Upper lobe of left lung (tissue), 6 donors: ENCODE data around the gene PAM. TPM values are rescaled to one million over a fixed set of nuclear protein-coding genes. Genes with fewer than 3 reads are reported as not detected.

Source experiments
- ATAC-seq, 2 donors: fragments of 200-7000 bp; cut with Tn5 transposase; one replicate each; pipeline ENCODE4 v1.9.1; 2022; ENCODE audit warnings: mild to moderate bottlenecking in 2 of 2, moderate library complexity in 2 of 2; ENCODE audit not compliant: low FRiP score in 2 of 2
- DNase-seq, 2 donors: peaks; one replicate each; pipeline ENCODE4 v3.0.0-alpha.2; 2019 to 2020
- H3K27ac ChIP-seq, 4 donors: fragments of 200-600 bp; sonication (generic); one replicate each; pipeline ENCODE4 v1.5.1; 2016 to 2019
- H3K27me3 ChIP-seq, 4 donors: fragments of 200-600 bp; sonication (generic); one replicate each; pipeline ENCODE4 v1.5.1; 2017 to 2019
- H3K36me3 ChIP-seq, 4 donors: fragments of 200-600 bp; sonication (generic); one replicate each; pipeline ENCODE4 v1.5.1; 2016 to 2019
- H3K4me1 ChIP-seq, 4 donors: fragments of 200-600 bp; sonication (generic); one replicate each; pipeline ENCODE4 v1.5.1; 2018 to 2019
- H3K4me3 ChIP-seq, 4 donors: fragments of 200-600 bp; sonication (generic); one replicate each; pipeline ENCODE4 v1.5.1; 2017 to 2019; ENCODE audit warnings: mild to moderate bottlenecking in 2 of 4, moderate library complexity in 1 of 4
- H3K9me3 ChIP-seq, 4 donors: fragments of 200-600 bp; sonication (generic); one replicate each; pipeline ENCODE4 v1.5.1; 2018 to 2019
- EP300 ChIP-seq, 4 donors: sonication (generic); formaldehyde crosslinking; IDR thresholded peaks; one replicate each; pipeline ENCODE4 v1.5.1; 2017; ENCODE audit warnings: antibody characterized with exemption in 4 of 4, control low read depth in 2 of 4
- POLR2A ChIP-seq, 4 donors: fragments of 450-650 bp; IDR thresholded peaks; one replicate each; pipeline ENCODE4 v1.5.1; 2016 to 2017; ENCODE audit warnings: antibody characterized with exemption in 4 of 4, mild to moderate bottlenecking in 2 of 4
- POLR2AphosphoS5 ChIP-seq, 2 donors: sonication (generic); formaldehyde crosslinking; IDR thresholded peaks; one replicate each; pipeline ENCODE4 v1.5.1; 2017; ENCODE audit warnings: antibody characterized with exemption in 2 of 2
- WGBS, 2 donors: methylation state at CpG; one replicate each; pipeline ENCODE4 v1.1.5; 2017 to 2018; 5-methylcytosine and 5-hydroxymethylcytosine counted together
- total RNA-seq, 6 donors: library from RNA; depleted of rRNA in 4 of 6; stranded (reverse); fragments of >200 nt in 4 of 6; gene quantifications; one replicate each; pipeline versions ENCODE4 v1.1.0 to v1.2.1, GENCODE V29; 2016 to 2021
- TF ChIP-seq, protein P1 (sequence below), 6 experiments: fragments of 450-650 bp in 4 of 6; fragments of 200-600 bp in 2 of 6; sonication (generic) in 2 of 6; IDR thresholded peaks; one replicate each; pipeline ENCODE4 v1.5.1; 2016 to 2019; ENCODE audit warnings: antibody characterized with exemption in 6 of 6
- donor health status: DM: no; HTN: no; CAD: no; lungs with moderate emphysema.
- donor health status: DM: no; HTN: yes; CAD: no; lungs with severe emphysema.

Gene PAM
- total RNA-seq, 6 donors from 2014 or later = 91.1 to 428 (median 212) TPM

DNA sequence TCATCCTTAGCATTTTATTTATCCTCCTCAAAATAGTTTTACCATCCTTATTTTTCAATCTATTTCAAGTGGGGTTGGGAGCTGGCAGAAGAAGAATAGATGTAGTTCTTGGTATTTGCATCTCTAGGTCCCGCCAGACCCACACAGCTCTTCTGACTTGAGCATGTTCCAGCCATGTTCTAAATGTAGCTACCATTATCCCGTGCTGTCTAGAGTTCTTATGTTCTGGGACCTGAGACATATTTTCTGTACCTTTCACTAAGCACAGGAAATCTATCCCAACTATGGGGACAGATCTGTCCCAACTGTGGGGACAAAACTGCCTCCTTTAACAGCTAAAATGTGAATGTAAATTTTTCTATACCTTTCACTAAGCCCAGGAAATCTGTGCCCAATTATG lies 32.0 kb downstream of the PAM start:
- no peak for DNase-seq
- H3K27ac ChIP-seq = no peak overlapping the region
- no peak for ATAC-seq
- no peaks in the 10 kb centered on the region for H3K9me3 ChIP-seq
- H3K4me1 ChIP-seq = peaks cover 7 to 11% (median 8%) of the 10 kb centered on the region in 4 donors
- H3K4me3 ChIP-seq = no peak overlapping the region
- no peaks in the 10 kb centered on the region for H3K27me3 ChIP-seq
- TF ChIP-seq EP300 (IDR thresholded peaks at IDR 0.05) = no peak
- no peak for TF ChIP-seq POLR2A (IDR thresholded peaks at IDR 0.05)
- TF ChIP-seq POLR2AphosphoS5 (IDR thresholded peaks at IDR 0.05) = no peak
- TF ChIP-seq, protein P1, sequence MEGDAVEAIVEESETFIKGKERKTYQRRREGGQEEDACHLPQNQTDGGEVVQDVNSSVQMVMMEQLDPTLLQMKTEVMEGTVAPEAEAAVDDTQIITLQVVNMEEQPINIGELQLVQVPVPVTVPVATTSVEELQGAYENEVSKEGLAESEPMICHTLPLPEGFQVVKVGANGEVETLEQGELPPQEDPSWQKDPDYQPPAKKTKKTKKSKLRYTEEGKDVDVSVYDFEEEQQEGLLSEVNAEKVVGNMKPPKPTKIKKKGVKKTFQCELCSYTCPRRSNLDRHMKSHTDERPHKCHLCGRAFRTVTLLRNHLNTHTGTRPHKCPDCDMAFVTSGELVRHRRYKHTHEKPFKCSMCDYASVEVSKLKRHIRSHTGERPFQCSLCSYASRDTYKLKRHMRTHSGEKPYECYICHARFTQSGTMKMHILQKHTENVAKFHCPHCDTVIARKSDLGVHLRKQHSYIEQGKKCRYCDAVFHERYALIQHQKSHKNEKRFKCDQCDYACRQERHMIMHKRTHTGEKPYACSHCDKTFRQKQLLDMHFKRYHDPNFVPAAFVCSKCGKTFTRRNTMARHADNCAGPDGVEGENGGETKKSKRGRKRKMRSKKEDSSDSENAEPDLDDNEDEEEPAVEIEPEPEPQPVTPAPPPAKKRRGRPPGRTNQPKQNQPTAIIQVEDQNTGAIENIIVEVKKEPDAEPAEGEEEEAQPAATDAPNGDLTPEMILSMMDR (IDR thresholded peaks at IDR 0.05) = no peak
- no peaks in the 10 kb centered on the region for H3K36me3 ChIP-seq
- 93 to 97% methylated on average over 2 of the region's 2 CpGs for WGBS, 2 donors

- TF ChIP-seq EP300 (IDR thresholded peaks at IDR 0.05) = no peak
- TF ChIP-seq POLR2A (IDR thresholded peaks at IDR 0.05) = no peak
- TF ChIP-seq, protein P1 (IDR thresholded peaks at IDR 0.05) = no peak
- TF ChIP-seq POLR2AphosphoS5 (IDR thresholded peaks at IDR 0.05) = no peak
- no peak for ATAC-seq
Measured at GRCh38 chr5:102788788-102789187, 33.7 kb downstream of the PAM start.

GRCh38 chr5:102789469-102789868 lies 34.4 kb downstream of the PAM start:
- Histone ChIP-seq H3K36me3 (no peaks in the 10 kb centered on the region), H3K27ac (no peak overlapping the region), H3K27me3 (no peaks in the 10 kb centered on the region), H3K9me3 (no peaks in the 10 kb centered on the region), H3K4me1 (peaks cover 0 to 6% (median 2%) of the 10 kb centered on the region in 4 donors), H3K4me3 (no peak overlapping the region)
- TF ChIP-seq POLR2A (IDR thresholded peaks at IDR 0.05) = no peak
- no peak for TF ChIP-seq POLR2AphosphoS5 (IDR thresholded peaks at IDR 0.05)
- TF ChIP-seq EP300 (IDR thresholded peaks at IDR 0.05) = no peak
- TF ChIP-seq, protein P1 (IDR thresholded peaks at IDR 0.05) = no peak
- 92 to 94% methylated on average over 4 of the region's 4 CpGs for WGBS, 2 donors
- DNase-seq (no peak), ATAC-seq (no peak)

More at GRCh38 chr5:102788788-102789187, 33.7 kb downstream of the PAM start:
- DNase-seq = no peak
- 94 to 100% methylated on average over 2 of the region's 2 CpGs for WGBS, 2 donors
- no peak overlapping the region for H3K4me3 ChIP-seq
- no peaks in the 10 kb centered on the region for H3K27me3 ChIP-seq
- H3K4me1 ChIP-seq = peaks cover 0 to 6% (median 2%) of the 10 kb centered on the region in 4 donors
- H3K36me3 ChIP-seq = no peaks in the 10 kb centered on the region
- H3K27ac ChIP-seq = no peak overlapping the region
- H3K9me3 ChIP-seq = no peaks in the 10 kb centered on the region

- no peak overlapping the region for H3K4me3 ChIP-seq
- TF ChIP-seq EP300 (IDR thresholded peaks at IDR 0.05) = no peak
- TF ChIP-seq, protein P1 (IDR thresholded peaks at IDR 0.05) = no peak
- no peak for TF ChIP-seq POLR2AphosphoS5 (IDR thresholded peaks at IDR 0.05)
- no peak for TF ChIP-seq POLR2A (IDR thresholded peaks at IDR 0.05)
- H3K27ac ChIP-seq = no peak overlapping the region
- H3K4me1 ChIP-seq = peaks cover 0 to 15% (median 4%) of the 10 kb centered on the region in 4 donors
- H3K36me3 ChIP-seq = no peaks in the 10 kb centered on the region
- ATAC-seq = no peak
- H3K9me3 ChIP-seq = no peaks in the 10 kb centered on the region
- DNase-seq = no peak
- H3K27me3 ChIP-seq = no peaks in the 10 kb centered on the region
Measured at GRCh38 chr5:102790748-102791147, 35.6 kb downstream of the PAM start.

DNA sequence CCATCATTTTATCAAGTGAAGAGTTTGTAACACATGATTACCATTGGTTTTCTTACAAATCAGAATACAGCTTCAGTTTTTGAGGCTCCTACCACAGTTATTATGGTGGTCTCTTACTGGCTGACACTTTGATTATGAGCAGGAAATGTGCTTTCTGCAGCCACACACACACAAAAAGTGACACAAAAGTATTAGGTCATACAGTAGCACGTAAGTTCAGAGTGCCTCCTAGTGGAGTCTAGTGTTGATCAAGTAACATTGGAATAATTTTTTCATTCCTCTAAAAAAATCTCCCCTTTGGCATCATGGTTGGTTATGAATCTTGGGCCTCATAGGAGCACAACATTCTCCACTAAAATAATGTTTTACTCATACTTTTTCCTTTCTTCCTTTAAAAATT lies 37.6 kb downstream of the PAM start:
- H3K9me3 ChIP-seq = no peaks in the 10 kb centered on the region
- no peak overlapping the region for H3K27ac ChIP-seq
- no peaks in the 10 kb centered on the region for H3K27me3 ChIP-seq
- H3K36me3 ChIP-seq = no peaks in the 10 kb centered on the region
- DNase-seq (no peak), ATAC-seq (no peak)
- peaks cover 0 to 23% (median 7%) of the 10 kb centered on the region in 4 donors for H3K4me1 ChIP-seq
- TF ChIP-seq, protein P1 (IDR thresholded peaks at IDR 0.05) = no peak
- no peak for TF ChIP-seq POLR2A (IDR thresholded peaks at IDR 0.05)
- TF ChIP-seq EP300 (IDR thresholded peaks at IDR 0.05) = no peak
- no peak for TF ChIP-seq POLR2AphosphoS5 (IDR thresholded peaks at IDR 0.05)
- WGBS, 2 donors = 35 to 70% methylated on average over 1 of the region's 1 CpG
- H3K4me3 ChIP-seq = no peak overlapping the region
